ENCODE data around the gene BARHL1. TPM values are rescaled to one million over a fixed set of nuclear protein-coding genes. Genes with fewer than 3 reads are reported as not detected.

BARHL1 gene
- total and polyA plus RNA-seq, 9 of the 15 experiments (the other 6 are each of a cell fraction or from before 2014, with no cell fraction given), result not detected

GRCh38 chr9:132595319-132595718, 12.9 kb downstream of the BARHL1 start (continued):
- TF ChIP-seq RBM39 (optimal IDR thresholded peaks at IDR 0.05; ENCODE audit: low read depth, low read length) (no peak), GTF2E2 (tag; IDR thresholded peaks at IDR 0.05) (no peak), ZNF780A (CRISPR knock-in tag; IDR thresholded peaks at IDR 0.05) (no peak), ZKSCAN3 (CRISPR knock-in tag; IDR thresholded peaks at IDR 0.05) (no peak), KLF16 (IDR thresholded peaks at IDR 0.05) (no peak), FOXJ2 (tag; IDR thresholded peaks at IDR 0.05) (no peak)

- 44% methylated on average over 3 of the region's 3 CpGs for WGBS (ENCODE audit: insufficient coverage, low coverage, missing lambda C conversion rate)
- CTCF ChIA-PET (ENCODE audit: low intra/inter-chr PET ratio), result no interaction called here
Measured at GRCh38 chr9:132596200-132596599, 13.8 kb downstream of the BARHL1 start.

More at GRCh38 chr9:132596200-132596599, 13.8 kb downstream of the BARHL1 start:
- ATAC-seq (no peak), DNase-seq (ENCODE audit: extremely low read depth in 1 of 4, low spot score in 3 of 4) (no peak), FAIRE-seq (no peak)
- in situ Hi-C loops (cut with MboI), result no loop called here
- Histone ChIP-seq H3K4me3 (no peak overlapping the region), H3K4me2 (ENCODE audit: insufficient read depth, low read length) (no peak overlapping the region), H2AFZ (ENCODE audit: low read depth, low read length) (no peak overlapping the region), H3K36me3 (ENCODE audit: control insufficient read depth, insufficient read depth, low read length) (peaks cover 66% of the 10 kb centered on the region; the same call in 2 of the 3 replicates), H3K9me1 (ENCODE audit: control insufficient read depth, insufficient read depth, low read length) (no peaks in the 10 kb centered on the region), H3K9me3 (replicated peaks; ENCODE audit: control insufficient read depth, insufficient read depth, low read depth, low read length) (no peaks in the 10 kb centered on the region), H3K79me2 (ENCODE audit: control insufficient read depth, insufficient read depth, low read length) (no peaks in the 10 kb centered on the region), H4K20me1 (replicated peaks; ENCODE audit: control insufficient read depth, insufficient read depth, low read length) (peaks cover 15% of the 10 kb centered on the region), H3K9ac (ENCODE audit: insufficient read depth in 1 of 2, low read depth in 2 of 2, low read length in 2 of 2) (no peak overlapping the region), H3K27ac (ENCODE audit: extremely low read depth, low read depth, low read length) (no peak overlapping the region), H3K27me3 (ENCODE audit: control insufficient read depth in 2 of 2, insufficient read depth in 2 of 2, low read length in 2 of 2) (no peaks in the 10 kb centered on the region), H3K4me1 (replicated peaks in 1 of 2; ENCODE audit: control insufficient read depth in 2 of 2, insufficient read depth in 2 of 2, low read length in 2 of 2) (peaks cover 0 to 3% of the 10 kb centered on the region in 2 experiments; a peak in 1 of 5 replicates)
- intact Hi-C loops (cut with micrococcal nuclease), result no loop called here
- POLR2A ChIA-PET, result no interaction called here
- no TSS peak for BruUV-seq (replicated peaks)
- TF ChIP-seq CEBPB (tag; IDR thresholded peaks at IDR 0.05) (peak; percentile 47), CBX1 (IDR thresholded peaks at IDR 0.05; ENCODE audit: low read depth) (no peak), SAFB (IDR thresholded peaks at IDR 0.05; ENCODE audit: borderline replicate concordance, low read depth, low read length) (no peak), CEBPG (CRISPR knock-in tag; IDR thresholded peaks at IDR 0.05) (no peak), CEBPG (tag; conservative IDR thresholded peaks at IDR 0.05 in 1 of 2, IDR thresholded peaks at IDR 0.05 in 1 of 2) (peak in 1 of 2 experiments; percentile 63; a peak in 2 of 4 replicates)

Data from K562 (cell line).